Stimulated activated CD4-positive, alpha-beta T cell treated with anti-CD3 and anti-CD28 coated beads, Interleukin-12 subunit alpha, Interleukin-12 subunit beta, amount 100 ng/mL, for 4 hours (primary cell): ENCODE data around the gene RIPOR2.
"Not testable (repeated sequence)": the region's sequence is repeated elsewhere in the genome, so short reads cannot be mapped to it uniquely, and the experiment has no call there.

Experiments used
- DNase-seq: peaks from one replicate; pipeline ENCODE4 v3.0.0-alpha.2; 2020

The RIPOR2 gene

DNA sequence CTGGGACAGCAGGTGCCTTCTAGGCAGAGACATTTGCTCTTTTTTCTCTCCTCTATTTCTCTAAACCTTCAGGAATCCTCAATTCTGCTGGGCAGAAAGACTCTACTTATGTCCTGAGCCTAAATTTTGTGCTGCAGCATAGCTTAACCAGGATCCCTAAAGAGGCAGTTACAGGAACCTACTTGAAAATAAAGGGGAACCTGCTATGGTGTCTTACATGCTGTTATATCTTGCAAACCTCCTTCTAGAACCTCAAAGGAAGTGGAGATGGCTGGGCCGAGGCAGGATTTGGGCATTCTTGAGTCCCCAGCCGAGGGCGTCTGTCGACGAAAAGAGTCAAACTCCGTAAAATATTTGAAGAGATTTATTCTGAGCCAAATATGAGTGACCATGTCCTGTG, 178.1 kb downstream of the RIPOR2 start:
- DNase-seq = no peak

DNA sequence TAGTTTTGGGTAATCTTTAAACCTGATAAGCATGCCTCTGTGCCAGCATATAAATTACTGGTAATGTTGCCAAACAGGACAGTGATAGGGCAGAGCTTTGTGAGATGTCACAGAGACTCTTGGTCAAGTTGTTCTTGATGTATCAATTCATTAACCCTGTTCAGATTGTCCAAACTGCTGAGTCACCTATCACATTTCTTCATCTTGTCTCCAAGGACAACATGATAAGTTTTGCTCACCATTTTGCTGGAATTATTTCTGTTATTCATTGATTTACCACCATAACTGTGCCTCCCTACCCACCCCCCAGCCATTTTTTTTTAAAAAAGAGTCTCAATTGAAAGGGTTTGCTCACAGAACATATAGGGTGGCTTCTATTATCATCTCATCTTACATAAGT, 180.5 kb downstream of the RIPOR2 start:
- no peak for DNase-seq

DNA sequence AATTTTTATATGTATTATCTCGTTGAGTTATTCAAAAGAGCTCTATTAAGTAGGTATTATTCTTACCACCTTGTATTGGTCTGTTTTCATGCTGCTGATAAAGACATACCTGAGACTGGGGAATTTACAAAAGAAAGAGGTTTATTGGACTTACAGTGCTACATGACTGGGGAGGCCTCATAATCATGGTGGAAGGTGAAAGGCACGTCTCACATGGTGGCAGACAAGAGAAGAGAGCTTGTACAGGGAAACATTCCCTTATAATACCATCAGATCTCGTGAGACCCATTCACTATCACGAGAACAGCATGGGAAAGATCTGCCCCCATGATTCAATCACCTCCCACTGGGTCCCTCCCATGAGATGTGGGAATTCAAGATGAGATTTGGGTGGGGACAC, 181.4 kb downstream of the RIPOR2 start:
- not testable (repeated sequence) for DNase-seq
